Tibial artery (tissue), 4 donors: ENCODE measurements around the gene BAIAP2.

Experiments used
- DNase-seq, 2 donors: peaks; one replicate each; pipeline ENCODE4 v3.0.0-alpha.2; 2019
- H3K27ac ChIP-seq, 2 donors: fragments of 200-600 bp; sonication (generic) in 1 of 2; 1 replicate in 1 of 2; 2 replicates in 1 of 2; pipeline ENCODE4 v1.5.1; 2018 to 2019; ENCODE audit warnings: mild to moderate bottlenecking in 1 of 2
- H3K27me3 ChIP-seq, 2 donors: fragments of 200-600 bp; sonication (generic) in 1 of 2; one replicate each; pipeline versions ENCODE4 v1.5.1 to v1.6.0; 2016 to 2019
- H3K36me3 ChIP-seq, 3 donors: fragments of 200-600 bp; sonication (generic) in 2 of 3; one replicate each; pipeline ENCODE4 v1.5.1; 2016 to 2019; ENCODE audit warnings: mild to moderate bottlenecking in 2 of 3
- H3K4me1 ChIP-seq, 4 donors: fragments of 200-600 bp; sonication (generic) in 2 of 4; 1 replicate in 3 of 4; 2 replicates in 1 of 4; pipeline ENCODE4 v1.5.1; 2016 to 2019
- H3K4me3 ChIP-seq, 2 donors: fragments of 200-600 bp; sonication (generic) in 1 of 2; 1 replicate in 1 of 2; 2 replicates in 1 of 2; pipeline ENCODE4 v1.5.1; 2018 to 2019; ENCODE audit warnings: mild to moderate bottlenecking in 2 of 2
- H3K9me3 ChIP-seq, 3 donors: fragments of 200-600 bp; sonication (generic) in 1 of 3; one replicate each; pipeline ENCODE4 v1.5.1; 2016 to 2019
- CTCF ChIP-seq, 2 experiments: fragments of 200-600 bp in 1 of 2; fragments of 450-650 bp in 1 of 2; IDR thresholded peaks; one replicate each; pipeline ENCODE4 v1.5.1; 2017 to 2019; ENCODE audit warnings: antibody characterized with exemption in 2 of 2, mild to moderate bottlenecking in 1 of 2, moderate library complexity in 1 of 2
- intact Hi-C: fragments of 100-400 bp; cut with DNase I; formaldehyde crosslinking; loops from one replicate; pipeline ENCODE4 v1.15.0; 2023; ENCODE audit warnings: low total_unique reads

Gene BAIAP2

GRCh38 chr17:81148571-81148970, 113.6 kb downstream of the BAIAP2 start:
- H3K27me3 ChIP-seq: peaks cover 0 to 38% of the 10 kb centered on the region in 2 donors
- H3K9me3 ChIP-seq: no peaks in the 10 kb centered on the region
- no peak for DNase-seq
- H3K4me3 ChIP-seq: no peak overlapping the region
- intact Hi-C loops: no loop called here
- no peak overlapping the region for H3K27ac ChIP-seq
- no peaks in the 10 kb centered on the region for H3K36me3 ChIP-seq
- no peak for TF ChIP-seq CTCF (IDR thresholded peaks at IDR 0.05)
- no peaks in the 10 kb centered on the region for H3K4me1 ChIP-seq

GRCh38 chr17:81148986-81149533, 114.1 kb downstream of the BAIAP2 start:
- no peak for DNase-seq
- intact Hi-C loops: no loop called here

GRCh38 chr17:81150377-81151077, 115.6 kb downstream of the BAIAP2 start:
- TF ChIP-seq CTCF (IDR thresholded peaks at IDR 0.05): no peak
- H3K27ac ChIP-seq: no peak overlapping the region
- H3K27me3 ChIP-seq: peaks cover 0 to 28% of the 10 kb centered on the region in 2 donors
- H3K4me3 ChIP-seq: no peak overlapping the region
- no peaks in the 10 kb centered on the region for H3K36me3 ChIP-seq
- no peaks in the 10 kb centered on the region for H3K9me3 ChIP-seq
- intact Hi-C loops: no loop called here
- H3K4me1 ChIP-seq: no peaks in the 10 kb centered on the region
- peak in 1 of 2 donors; percentile 38 for DNase-seq

More at GRCh38 chr17:81148986-81149533, 114.1 kb downstream of the BAIAP2 start:
- Histone ChIP-seq H3K27me3 (peaks cover 0 to 33% of the 10 kb centered on the region in 2 donors), H3K4me1 (no peaks in the 10 kb centered on the region), H3K27ac (no peak overlapping the region), H3K9me3 (no peaks in the 10 kb centered on the region), H3K36me3 (no peaks in the 10 kb centered on the region), H3K4me3 (no peak overlapping the region)
- TF ChIP-seq CTCF (IDR thresholded peaks at IDR 0.05): no peak

- no peaks in the 10 kb centered on the region for H3K4me1 ChIP-seq
- TF ChIP-seq CTCF (IDR thresholded peaks at IDR 0.05): no peak
- DNase-seq: no peak
- intact Hi-C loops: no loop called here
- H3K36me3 ChIP-seq: no peaks in the 10 kb centered on the region
- H3K27ac ChIP-seq: no peak overlapping the region
- H3K9me3 ChIP-seq: no peaks in the 10 kb centered on the region
- H3K27me3 ChIP-seq: peaks cover 0 to 28% of the 10 kb centered on the region in 2 donors
- no peak overlapping the region for H3K4me3 ChIP-seq
Observed at GRCh38 chr17:81151278-81151677, 116.3 kb downstream of the BAIAP2 start.

- no peaks in the 10 kb centered on the region for H3K36me3 ChIP-seq
- TF ChIP-seq CTCF (IDR thresholded peaks at IDR 0.05): no peak
- H3K9me3 ChIP-seq: no peaks in the 10 kb centered on the region
- H3K27ac ChIP-seq: no peak overlapping the region
- H3K4me3 ChIP-seq: no peak overlapping the region
- DNase-seq: no peak
- no peaks in the 10 kb centered on the region for H3K4me1 ChIP-seq
- H3K27me3 ChIP-seq: peaks cover 0 to 31% of the 10 kb centered on the region in 2 donors
- intact Hi-C loops: no loop called here
Observed at GRCh38 chr17:81152288-81152828, 117.4 kb downstream of the BAIAP2 start.
